KOPT-K1 (cell line): ENCODE measurements around the gene PHC2.

ENCODE experiments used
- H3K27ac ChIP-seq: fragments of 200-600 bp; sonication (generic); 2 replicates; pipeline ENCODE4 v1.5.1; 2016; ENCODE audit warnings: antibody characterized with exemption, mild to moderate bottlenecking, low read depth, low read length; ENCODE audit not compliant: poor library complexity, severe bottlenecking
- H3K36me3 ChIP-seq: fragments of 200-600 bp; sonication (generic); 2 replicates; pipeline ENCODE4 v1.5.1; 2017; ENCODE audit warnings: antibody characterized with exemption, mild to moderate bottlenecking, low read length, moderate library complexity; ENCODE audit not compliant: insufficient read depth
- H3K9me3 ChIP-seq: fragments of 200-600 bp; sonication (generic); 2 replicates; pipeline ENCODE4 v1.5.1; 2017; ENCODE audit warnings: antibody characterized with exemption, low read length, mild to moderate bottlenecking; ENCODE audit not compliant: insufficient read depth, poor library complexity, severe bottlenecking

Gene PHC2

GRCh38 chr1:33438364-33439160 lies 7.7 kb upstream of the PHC2 start:
- H3K36me3 ChIP-seq = no peaks in the 10 kb centered on the region
- no peak overlapping the region for H3K27ac ChIP-seq
- H3K9me3 ChIP-seq = no peaks in the 10 kb centered on the region

- no peaks in the 10 kb centered on the region for H3K36me3 ChIP-seq
- no peak overlapping the region for H3K27ac ChIP-seq
- no peaks in the 10 kb centered on the region for H3K9me3 ChIP-seq
These were observed 5.8 kb upstream of the PHC2 start for GRCh38 chr1:33436557-33437285.

GRCh38 chr1:33435096-33435820 lies 4.4 kb upstream of the PHC2 start:
- Histone ChIP-seq H3K9me3 (no peaks in the 10 kb centered on the region), H3K27ac (no peak overlapping the region), H3K36me3 (no peaks in the 10 kb centered on the region)

- no peaks in the 10 kb centered on the region for H3K9me3 ChIP-seq
- no peaks in the 10 kb centered on the region for H3K36me3 ChIP-seq
- no peak overlapping the region for H3K27ac ChIP-seq
These were observed 3.5 kb upstream of the PHC2 start for GRCh38 chr1:33434363-33434750.

GRCh38 chr1:33433509-33434362 lies 2.8 kb upstream of the PHC2 start:
- H3K27ac ChIP-seq = no peak overlapping the region
- H3K9me3 ChIP-seq = no peaks in the 10 kb centered on the region
- H3K36me3 ChIP-seq = no peaks in the 10 kb centered on the region

GRCh38 chr1:33429856-33430691 lies 821 bp downstream of the PHC2 start:
- Histone ChIP-seq H3K9me3 (no peaks in the 10 kb centered on the region), H3K27ac (no peak overlapping the region), H3K36me3 (no peaks in the 10 kb centered on the region)

GRCh38 chr1:33429332-33429731 lies 1.6 kb downstream of the PHC2 start:
- Histone ChIP-seq H3K9me3 (no peaks in the 10 kb centered on the region), H3K36me3 (no peaks in the 10 kb centered on the region), H3K27ac (no peak overlapping the region)

- H3K36me3 ChIP-seq = no peaks in the 10 kb centered on the region
- H3K27ac ChIP-seq = no peak overlapping the region
- no peaks in the 10 kb centered on the region for H3K9me3 ChIP-seq
These were observed 2.2 kb downstream of the PHC2 start for GRCh38 chr1:33428661-33429060.

GRCh38 chr1:33426916-33427315 lies 4.0 kb downstream of the PHC2 start:
- H3K27ac ChIP-seq = no peak overlapping the region
- no peaks in the 10 kb centered on the region for H3K36me3 ChIP-seq
- no peaks in the 10 kb centered on the region for H3K9me3 ChIP-seq

- no peak overlapping the region for H3K27ac ChIP-seq
- no peaks in the 10 kb centered on the region for H3K36me3 ChIP-seq
- H3K9me3 ChIP-seq = no peaks in the 10 kb centered on the region
These were observed 5.0 kb downstream of the PHC2 start for GRCh38 chr1:33425900-33426299.

- H3K9me3 ChIP-seq = no peaks in the 10 kb centered on the region
- H3K36me3 ChIP-seq = no peaks in the 10 kb centered on the region
- no peak overlapping the region for H3K27ac ChIP-seq
These were observed 6.3 kb downstream of the PHC2 start for GRCh38 chr1:33424610-33425009.

GRCh38 chr1:33424205-33424604 lies 6.7 kb downstream of the PHC2 start:
- Histone ChIP-seq H3K27ac (no peak overlapping the region), H3K36me3 (no peaks in the 10 kb centered on the region), H3K9me3 (no peaks in the 10 kb centered on the region)

- Histone ChIP-seq H3K36me3 (no peaks in the 10 kb centered on the region), H3K27ac (no peak overlapping the region), H3K9me3 (peaks cover 5% of the 10 kb centered on the region)
These were observed 9.8 kb downstream of the PHC2 start for GRCh38 chr1:33420870-33421775.
